GM12875 (cell line): ENCODE data around the gene KCNE3.

Experiments used
- H3K4me3 ChIP-seq: one replicate; pipeline ENCODE4 v1.5.1; 2011; ENCODE audit warnings: low read depth, low read length, control low read depth
- TF ChIP-seq, protein P1 (sequence below): IDR thresholded peaks from 2 replicates; pipeline ENCODE4 v1.5.1; 2011; ENCODE audit warnings: low read depth, mild to moderate bottlenecking, control low read depth, inconsistent platforms, low read length, moderate library complexity, borderline replicate concordance; ENCODE audit not compliant: insufficient read depth

Gene KCNE3

DNA sequence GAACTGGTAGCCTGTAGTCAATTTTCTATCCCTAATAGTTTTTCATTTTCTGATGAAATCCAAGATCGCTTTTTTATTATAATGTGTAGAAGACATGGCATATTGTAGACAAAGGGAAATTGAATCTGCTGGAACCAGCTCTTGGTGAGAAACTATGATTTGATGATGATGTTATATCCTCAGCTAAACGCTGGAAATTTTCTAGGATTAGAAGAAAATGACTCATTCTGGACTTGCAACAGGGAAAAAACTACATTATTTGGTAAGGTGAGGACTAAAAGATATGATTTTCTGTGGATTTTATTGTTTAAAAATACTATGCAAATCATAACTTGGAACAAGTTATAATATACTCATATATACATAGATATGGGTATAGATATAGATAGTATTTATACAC is 55.0 kb downstream of the KCNE3 start:
- H3K4me3 ChIP-seq = no peak overlapping the region
- TF ChIP-seq, protein P1, sequence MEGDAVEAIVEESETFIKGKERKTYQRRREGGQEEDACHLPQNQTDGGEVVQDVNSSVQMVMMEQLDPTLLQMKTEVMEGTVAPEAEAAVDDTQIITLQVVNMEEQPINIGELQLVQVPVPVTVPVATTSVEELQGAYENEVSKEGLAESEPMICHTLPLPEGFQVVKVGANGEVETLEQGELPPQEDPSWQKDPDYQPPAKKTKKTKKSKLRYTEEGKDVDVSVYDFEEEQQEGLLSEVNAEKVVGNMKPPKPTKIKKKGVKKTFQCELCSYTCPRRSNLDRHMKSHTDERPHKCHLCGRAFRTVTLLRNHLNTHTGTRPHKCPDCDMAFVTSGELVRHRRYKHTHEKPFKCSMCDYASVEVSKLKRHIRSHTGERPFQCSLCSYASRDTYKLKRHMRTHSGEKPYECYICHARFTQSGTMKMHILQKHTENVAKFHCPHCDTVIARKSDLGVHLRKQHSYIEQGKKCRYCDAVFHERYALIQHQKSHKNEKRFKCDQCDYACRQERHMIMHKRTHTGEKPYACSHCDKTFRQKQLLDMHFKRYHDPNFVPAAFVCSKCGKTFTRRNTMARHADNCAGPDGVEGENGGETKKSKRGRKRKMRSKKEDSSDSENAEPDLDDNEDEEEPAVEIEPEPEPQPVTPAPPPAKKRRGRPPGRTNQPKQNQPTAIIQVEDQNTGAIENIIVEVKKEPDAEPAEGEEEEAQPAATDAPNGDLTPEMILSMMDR = no peak

DNA sequence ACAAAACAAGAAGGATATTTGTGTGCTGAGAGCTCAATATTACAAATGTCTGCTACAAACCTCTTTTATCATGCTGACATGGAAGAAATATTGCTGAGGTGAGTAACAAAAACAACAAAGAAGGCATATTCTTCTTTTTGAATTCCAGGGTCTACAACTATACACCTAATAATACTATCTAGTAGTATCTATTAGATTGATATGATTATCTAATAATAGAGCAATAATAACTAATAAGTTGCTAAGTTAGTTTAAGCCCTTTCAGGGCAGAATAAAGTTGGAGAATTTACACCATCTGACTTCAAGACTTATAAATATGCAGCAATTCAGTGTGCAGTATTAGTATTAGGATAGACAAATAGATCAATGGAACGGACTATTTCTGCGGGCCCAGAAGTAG is 57.7 kb downstream of the KCNE3 start:
- TF ChIP-seq, protein P1 = no peak
- no peak overlapping the region for H3K4me3 ChIP-seq
